GM21526 (cell line): ENCODE measurements around the gene PITPNM1.
"Not testable (repeated sequence)": the region's sequence is repeated elsewhere in the genome, so short reads cannot be mapped to it uniquely, and the experiment has no call there.

Source experiments
- ATAC-seq: cut with Tn5 transposase; IDR thresholded peaks from one replicate; pipeline ENCODE4 v1.9.1; 2021; ENCODE audit warnings: moderate library complexity; ENCODE audit not compliant: unreplicated experiment, low FRiP score

PITPNM1 gene

DNA sequence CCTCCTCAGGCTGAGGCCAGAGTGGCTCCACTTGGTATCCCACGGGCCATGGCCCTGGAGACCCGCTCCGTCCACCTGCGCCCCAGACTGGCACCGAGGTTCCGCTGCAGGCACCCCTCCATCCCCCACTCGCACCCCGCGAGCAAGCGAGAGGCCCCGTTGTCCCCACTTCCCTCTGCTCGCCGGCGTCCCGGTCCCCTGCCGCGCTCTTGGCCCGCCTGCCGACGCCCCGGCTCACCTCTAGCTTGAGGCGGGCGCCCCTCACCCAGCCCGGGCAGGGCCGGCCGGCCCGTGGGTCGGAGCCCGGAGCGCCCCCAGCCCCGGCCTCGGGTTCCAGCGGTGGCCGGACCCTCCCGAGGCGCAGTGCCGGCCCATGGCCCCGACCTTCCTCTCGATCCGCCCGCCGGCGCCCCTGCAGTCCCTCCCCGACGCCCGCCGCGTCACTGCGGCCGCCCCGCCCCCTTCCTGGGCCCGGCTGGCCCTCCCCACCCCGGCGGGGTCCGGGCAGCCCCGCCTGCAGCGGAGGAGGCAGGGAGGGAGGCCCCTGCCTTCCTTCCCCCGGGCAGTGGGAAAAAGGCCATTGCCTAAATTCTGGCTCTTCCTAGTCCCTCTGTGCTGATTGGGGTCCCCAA, at the start of gene PITPNM1:
Gene PITPNM1, minus strand, starts transcription at position 414 of the 632 bp plus-strand sequence. CDS start 1,183 bp downstream, outside the sequence.
- ATAC-seq = no peak

DNA sequence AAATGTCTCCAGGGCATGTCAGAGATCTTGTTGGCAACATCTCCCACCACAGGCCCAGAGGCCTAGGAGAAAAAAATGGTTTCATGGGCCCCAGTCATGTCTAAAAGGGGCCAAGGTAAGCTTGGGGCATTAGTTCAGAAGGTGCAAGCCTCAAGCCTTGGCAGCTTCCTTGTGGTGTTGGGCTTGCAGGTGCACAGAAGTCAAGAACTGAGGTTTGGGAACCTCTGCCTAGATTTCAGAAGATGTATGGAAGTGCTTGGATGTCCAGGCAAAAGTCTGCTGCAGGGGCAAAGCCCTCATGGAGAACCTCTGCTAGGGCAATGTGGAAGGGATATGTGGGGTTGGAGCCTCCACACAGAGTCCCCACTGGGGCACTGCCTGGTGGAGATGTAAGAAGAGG, 46.5 kb upstream of the PITPNM1 start:
- ATAC-seq = not testable (repeated sequence)

DNA sequence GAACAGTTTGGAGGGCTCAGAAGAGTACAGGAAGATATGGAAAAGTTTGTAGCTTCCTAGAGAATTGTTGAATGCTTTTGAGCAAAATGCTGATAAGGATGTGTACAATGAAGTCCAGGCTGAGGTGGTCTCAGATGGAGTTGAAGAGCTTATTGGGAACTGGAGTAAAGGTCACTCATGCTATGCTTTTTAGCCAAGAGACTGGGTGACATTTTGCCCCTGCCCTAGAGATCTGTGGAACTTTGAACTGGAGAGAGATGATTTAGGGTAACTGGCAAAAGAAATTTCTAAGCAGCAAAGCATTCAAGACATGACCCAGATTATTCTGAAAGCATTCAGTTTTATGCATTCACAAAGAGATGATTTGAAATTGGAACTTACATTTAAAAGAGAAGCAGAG, 46.0 kb upstream of the PITPNM1 start:
- no peak for ATAC-seq

DNA sequence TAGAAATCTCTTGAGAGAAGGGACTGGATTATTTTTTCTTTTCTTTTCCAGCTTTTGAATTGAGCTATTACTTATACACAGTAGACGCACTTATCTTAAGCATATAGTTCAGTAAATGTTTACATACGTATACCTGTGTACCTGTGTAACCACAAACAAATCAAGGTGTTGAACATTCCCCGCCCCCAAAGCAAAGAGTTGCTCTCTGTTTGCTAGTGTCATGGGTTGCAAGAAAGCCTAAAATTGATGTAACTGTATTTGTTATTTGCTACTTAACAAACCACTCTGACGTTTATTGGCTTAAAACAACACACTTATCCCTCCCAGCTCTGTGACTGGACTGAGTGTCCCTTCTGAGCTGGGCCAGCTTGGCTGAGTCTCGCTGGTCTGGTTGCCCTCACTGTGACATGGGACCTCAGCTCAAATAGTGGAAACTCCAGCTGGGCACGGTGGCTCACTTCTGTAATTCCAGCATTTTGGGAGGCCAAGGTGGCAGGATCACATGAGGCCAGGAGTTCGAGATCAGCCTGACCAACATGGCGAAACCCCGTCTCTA, 43.5 kb upstream of the PITPNM1 start:
- no peak for ATAC-seq

DNA sequence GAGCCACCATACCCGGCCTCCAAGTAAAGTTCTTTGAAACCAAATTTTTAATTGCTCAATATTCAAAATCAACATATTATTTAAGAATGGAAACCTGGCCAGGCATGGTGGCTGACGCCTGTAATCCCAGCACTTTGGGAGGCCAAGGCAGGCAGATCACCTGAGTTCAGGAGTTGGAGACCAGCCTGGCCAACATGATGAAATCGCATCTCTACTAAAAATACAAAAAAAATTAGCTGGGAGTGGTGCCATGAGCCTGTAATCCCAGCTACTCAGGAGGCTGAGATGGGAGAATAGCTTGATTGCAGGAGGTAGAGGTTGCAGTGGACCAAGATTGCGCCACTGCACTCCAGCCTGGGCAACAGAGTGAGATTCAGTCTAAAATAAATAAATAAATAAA, 42.9 kb upstream of the PITPNM1 start:
- ATAC-seq = not testable (repeated sequence)

DNA sequence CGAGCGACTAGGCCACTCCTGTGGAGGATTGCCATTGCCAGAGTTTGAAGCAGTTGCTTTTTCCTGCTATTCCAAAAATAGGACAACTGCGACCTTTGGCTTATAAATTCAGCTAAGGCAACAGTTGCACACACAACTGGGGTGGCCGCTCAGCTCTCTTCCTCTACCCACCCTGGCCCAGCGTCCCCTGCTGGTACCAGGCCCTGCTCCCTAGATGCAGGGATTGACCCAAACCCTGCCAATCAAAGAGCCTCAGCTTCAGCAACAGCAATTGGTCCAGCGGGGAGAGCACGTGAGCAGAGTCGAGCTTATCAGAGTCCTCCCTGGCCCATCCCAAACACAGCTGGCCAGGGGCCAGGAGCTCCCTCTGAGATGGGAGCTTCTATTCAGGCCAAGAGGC, 40.1 kb upstream of the PITPNM1 start:
- no peak for ATAC-seq

DNA sequence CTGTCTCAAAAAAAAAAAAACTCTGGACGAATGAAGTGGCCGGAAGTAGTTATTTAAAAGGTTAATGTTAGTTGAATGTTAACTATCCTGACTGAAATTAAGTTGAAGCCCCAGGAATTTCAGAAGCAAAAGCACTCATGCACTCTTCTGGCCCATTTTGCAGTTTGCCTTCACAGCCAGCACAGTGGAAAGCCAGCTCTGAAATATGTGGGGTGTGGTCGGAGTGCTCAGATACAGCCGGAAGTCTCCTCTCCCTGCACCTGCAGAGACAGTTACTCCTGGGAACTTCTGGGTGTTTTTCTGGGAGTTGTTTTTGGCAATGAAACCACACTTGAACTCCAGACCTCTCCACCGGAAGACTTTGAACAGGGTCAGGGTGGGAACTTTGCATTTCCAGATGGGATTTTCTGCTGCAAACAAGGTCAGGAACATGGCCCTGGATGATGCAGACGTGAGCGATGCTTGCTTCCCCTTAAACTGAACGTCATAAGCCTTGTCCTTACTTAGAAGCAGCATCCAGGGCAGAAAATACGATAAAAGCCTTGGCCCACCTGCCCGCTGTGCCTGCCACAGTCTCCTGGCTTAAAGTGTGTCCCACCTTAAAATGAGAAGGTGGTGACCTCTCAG, 39.6 kb upstream of the PITPNM1 start:
- ATAC-seq = no peak

DNA sequence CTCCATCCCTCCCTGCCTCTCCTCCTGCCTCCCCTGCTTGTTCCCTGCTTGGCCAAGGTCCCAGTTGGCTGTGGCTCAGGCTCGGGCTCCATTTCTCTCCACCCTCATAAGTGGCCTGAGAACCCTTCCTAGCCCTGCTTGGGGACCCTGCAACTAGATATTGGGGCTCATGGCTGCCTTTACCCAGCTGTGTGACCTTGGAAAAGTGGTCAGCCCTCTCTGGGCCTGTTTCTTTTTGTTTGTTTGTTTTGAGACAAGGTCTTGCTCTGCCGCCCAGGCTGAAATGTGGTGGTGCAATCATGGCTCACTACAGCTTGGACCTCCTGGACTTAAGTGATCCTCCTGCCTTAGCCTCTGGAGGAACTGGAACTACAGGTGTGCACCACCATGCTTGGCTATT, 38.4 kb upstream of the PITPNM1 start:
- ATAC-seq = no peak

DNA sequence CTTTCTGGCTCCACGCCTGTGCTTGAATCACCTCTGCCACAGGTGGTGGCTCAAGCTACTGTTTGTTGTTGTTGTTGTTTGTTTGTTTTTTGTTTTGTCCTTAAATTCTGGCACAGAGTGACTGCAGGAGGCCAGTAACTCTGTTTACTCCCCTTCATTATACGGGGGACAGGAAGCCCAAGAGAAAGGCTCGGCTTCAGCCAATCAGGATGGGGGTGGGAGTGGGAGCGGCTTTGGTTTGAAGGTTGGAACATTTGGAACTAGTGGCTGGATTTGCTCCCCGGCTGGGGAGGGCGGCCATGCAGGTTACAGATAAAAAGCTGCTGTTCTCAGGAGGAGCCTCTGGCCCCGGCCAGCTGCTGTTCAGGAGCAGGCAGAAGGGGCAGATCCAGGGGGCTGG, 37.8 kb upstream of the PITPNM1 start:
- ATAC-seq = no peak

DNA sequence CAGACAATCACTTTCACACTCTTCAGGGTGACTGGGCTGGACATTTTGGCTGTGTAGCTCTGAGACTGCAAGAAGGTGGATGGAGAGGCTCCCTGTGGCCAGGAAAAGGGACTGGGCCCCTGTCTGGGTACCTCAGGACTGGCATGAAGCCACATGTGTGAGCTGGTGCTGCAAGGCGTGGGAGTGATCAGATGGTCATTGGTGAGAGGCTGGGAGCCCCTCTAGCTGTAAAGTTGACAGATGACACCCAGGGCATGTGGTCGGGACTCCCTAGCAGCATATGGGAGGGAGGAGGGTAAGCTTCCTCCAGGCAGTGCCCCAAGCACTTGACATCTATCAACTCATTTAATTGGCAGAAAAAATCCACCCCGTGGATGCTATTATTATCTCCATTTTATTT, 37.0 kb upstream of the PITPNM1 start:
- no peak for ATAC-seq

DNA sequence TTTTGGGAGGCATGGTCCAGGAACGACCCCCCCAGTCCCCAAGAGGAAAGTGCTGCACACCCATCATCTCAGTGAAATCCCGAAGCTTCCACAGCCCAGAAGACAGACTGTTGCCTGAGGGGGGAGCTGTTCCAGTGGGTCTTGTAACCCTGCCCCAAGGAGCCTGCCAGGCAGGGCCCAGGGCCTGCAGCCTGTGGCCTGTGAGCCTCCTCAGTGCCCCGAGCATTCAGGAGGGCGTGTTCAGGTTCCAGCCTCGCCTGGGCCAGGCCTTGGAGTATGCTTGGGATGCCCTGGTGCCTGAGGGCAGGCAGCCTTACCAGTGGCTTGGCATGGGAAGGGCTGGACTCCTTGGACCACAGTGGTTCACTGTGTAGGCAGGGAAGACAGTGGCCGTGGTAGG, 36.0 kb upstream of the PITPNM1 start:
- no peak for ATAC-seq

DNA sequence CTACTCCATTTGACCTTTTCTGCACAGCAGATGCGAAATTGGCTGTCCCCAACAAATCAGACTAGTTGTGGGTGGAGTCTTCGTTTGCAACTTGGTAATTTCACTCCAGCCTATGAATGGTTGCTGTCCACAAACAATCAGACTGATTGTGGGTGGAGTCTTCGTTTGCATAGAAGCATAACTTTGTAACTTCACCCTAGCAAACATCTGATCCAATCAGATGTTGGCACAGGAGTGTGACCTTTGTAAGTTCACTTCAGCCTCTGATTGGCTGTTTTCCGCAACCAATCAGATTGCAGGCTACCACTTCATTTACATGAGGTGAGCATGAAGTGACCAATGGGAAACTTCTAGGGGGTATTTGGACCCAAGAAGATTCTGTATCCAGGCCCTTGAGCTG, 34.4 kb upstream of the PITPNM1 start:
- ATAC-seq = no peak

DNA sequence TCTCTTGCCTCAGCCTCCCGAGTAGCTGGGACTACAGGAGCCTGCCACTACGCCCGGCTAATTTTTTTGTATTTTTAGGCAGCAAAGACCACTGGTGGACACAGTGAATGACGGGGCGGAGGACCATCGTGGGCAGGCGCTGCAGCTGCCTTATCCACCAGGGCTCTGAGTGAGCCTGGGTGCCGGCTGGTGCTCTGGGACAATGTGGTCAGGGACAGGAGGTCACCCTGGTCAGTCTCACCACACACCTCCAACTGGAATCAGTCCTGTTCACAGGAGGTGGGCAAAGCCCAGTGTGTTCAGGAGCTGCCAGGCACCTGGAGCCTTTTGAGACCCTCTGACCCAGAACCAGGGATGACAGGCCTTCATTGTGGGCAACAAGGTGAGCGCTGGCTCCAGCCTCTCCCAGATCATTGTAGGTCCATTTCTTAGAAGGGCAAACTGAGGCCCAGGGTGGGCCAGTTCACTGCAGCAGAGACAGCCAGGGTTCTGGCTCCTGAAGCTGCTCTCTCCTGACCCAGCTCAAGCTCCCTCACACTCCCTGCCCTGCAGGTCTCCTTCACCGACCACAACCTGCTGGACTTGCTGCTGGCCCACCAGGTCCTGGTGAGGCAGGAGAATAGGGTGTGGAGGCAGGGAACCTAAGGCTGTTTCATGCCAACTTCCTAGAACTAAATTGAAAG, 33.8 kb upstream of the PITPNM1 start:
- ATAC-seq = no peak

DNA sequence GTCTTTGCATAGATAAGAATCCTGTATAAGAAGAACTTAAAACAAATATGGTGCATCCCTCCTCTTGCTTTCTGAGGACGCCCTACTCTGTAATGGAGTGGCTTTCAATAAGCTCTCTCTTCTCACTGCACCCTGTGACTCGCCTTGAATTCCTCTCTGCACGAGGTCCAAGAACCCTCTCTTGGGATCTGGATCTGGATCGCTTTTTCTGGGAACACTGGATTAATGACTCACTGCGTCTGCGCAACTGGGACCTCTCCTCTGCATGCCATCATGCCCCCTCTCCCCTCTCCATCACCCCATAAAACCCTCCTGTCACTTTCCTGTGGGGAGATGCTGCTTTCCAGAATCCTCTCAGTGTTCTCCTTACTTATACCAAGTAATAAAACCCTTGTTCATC, 33.1 kb upstream of the PITPNM1 start:
- no peak for ATAC-seq

DNA sequence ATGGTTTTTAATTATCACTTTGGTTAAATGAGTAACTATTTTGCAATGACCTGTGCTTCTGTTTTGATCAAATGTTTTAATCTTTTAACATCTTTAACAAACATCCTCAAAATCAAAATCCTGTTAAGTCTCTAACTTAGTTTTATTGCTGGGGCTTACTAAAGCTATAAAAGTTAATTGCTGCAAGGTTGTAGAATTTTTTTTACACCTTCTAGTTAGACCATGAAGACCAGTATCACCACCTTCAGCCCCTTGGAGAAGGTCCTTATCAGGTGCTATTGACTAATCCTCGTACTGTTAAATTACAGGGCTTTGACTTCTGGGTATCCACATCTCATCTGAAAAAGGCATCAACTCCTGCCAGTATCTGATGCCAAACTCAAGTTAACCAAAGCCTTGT, 30.4 kb upstream of the PITPNM1 start:
- ATAC-seq = no peak

DNA sequence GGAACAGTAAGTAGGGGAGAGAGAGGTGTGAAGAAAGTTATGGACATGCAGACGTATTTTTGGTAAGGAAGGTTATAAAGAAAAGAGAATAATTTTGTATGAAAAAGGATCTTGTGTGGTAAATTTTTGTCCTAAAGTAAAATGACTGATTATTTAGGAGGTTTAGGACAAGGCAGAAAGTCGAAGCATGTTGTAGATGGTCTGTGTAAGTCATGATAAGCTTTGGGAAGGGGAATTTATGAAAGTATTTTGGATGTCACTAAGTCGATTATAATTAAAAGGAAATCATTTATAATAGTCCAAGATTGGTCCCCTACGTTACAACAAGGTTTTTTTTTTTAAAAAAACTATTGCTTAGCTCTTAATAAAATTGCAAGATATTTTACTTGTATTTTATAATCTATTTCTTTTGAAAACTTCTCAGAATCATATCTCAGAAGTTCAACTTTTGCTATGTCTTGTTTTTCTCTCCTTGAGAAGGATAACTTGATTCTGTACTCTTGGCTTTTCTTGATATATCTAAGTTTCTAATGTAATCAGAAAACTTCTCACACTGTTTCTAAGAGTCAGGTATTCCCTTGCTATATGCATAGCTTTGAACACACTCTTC, 29.0 kb upstream of the PITPNM1 start:
- ATAC-seq = no peak

DNA sequence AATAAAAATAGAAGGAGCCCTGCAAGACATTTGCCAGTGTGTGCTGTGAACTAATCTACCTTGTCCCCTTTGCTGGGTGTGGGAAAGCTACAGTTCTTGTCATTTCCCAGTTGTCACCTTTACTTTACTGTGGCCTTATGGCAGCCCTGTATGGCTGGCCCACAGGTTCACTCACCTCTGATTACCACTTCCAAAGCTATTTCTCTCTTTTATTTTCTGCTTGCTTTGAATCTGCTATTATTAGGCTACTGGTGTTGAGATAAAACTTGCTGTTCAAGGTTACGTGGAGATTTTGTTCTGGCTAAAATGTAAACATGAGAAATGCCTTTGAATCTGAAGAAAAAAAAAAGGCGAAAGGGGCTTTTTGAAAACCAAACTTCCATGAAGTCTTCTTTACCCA, 27.7 kb upstream of the PITPNM1 start:
- ATAC-seq = no peak

DNA sequence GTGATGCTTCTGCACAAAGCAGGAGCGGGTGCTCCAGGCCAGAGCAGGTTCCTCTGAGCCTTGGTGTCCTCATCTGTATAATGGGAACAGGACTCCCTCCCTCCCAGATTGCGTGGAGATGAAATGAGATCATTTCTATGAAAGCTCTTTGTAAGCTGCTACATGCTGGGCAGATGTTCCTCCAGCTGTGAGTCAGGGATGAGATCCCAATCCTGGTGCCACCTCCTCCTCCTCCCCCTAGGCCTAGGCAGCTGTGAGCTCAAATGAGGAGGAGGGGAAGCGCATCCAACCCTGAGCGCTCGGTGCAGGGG, 25.1 kb upstream of the PITPNM1 start:
- no peak for ATAC-seq

DNA sequence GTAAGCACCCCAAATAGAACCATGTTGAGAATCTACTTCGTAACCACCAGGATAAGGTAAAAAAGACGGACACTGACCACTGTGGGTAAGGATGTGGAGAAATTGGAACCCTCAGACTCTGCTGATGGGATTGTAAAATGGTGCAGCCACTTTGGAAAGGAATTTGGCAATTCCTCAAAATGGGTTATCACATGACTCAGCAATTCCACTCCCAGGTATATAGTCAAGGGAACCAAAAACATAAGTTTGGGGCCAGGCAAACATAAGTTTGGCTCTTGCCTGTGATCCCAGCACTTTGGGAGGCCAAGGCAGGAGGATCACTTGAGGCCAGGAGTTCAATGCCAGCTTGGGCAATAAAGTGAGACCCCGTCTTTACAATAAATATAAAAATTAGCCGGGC, 23.2 kb upstream of the PITPNM1 start:
- ATAC-seq = no peak

DNA sequence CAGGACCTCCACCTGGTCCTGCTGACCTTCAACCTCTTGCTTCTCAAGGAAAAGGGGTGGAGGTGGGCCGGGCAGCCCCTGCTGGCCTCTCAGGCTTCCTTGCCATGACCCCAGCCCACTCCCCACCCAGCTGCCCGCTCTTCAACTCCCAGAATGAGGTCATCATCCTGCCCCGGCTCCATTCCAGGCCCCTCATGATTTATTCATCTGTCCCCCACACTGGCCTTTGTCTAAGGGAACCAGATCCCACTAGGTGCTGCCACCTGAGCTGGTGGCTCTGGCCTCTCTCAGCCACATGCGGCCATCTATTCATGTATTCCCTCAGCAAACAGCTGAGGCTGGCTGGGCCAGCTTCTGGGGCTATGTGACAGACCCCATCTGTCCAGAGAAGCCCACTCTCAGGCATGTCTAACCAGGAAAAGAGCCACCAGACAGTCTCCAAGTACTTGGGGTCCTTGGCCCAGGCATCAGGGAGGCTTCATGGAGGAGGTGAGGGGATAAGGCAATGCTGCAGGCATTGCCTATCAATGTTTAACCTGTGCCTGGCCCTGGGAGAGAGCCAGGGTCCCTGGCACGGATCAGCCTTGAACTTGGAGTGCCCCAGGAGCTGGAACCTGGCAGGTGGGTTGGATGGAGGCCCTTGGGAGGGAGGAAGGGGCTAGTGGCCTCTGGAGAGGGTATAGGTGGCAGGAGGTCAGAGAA, 20.3 kb upstream of the PITPNM1 start:
- no peak for ATAC-seq

DNA sequence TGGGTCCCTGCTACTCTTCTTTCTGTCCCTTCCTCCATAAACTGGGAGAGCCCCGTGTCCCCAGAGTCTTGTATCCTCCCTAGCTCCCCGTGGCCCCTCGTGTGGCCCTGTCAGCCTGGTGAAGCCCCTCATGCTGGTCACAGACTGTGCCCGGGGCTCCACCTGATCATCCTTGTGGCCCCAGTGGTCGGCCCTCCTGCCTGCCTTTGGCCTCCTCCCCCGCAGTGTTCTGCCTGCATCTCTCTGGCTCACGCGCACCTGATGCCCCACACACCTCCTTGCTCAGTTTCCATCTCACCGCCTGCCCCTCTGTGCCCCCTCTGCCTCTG, 19.3 kb upstream of the PITPNM1 start:
- no peak for ATAC-seq
